HCT116 (cell line): ENCODE results near the gene SCPEP1. TPM values are rescaled to one million over a fixed set of nuclear protein-coding genes. Genes with fewer than 3 reads are reported as not detected.

Experiments
- ATAC-seq: fragments of 200-7000 bp; cut with Tn5 transposase; 2 replicates; pipeline ENCODE4 v1.9.1; 2020; ENCODE audit warnings: mild to moderate bottlenecking, moderate library complexity
- BruUV-seq: library from RNA; stranded (reverse); fragments of 400-500 nt; replicated peaks from 2 replicates; lab custom pipeline; 2021; lab: Mats Ljungman, UMichigan
- CTCF ChIA-PET: fragments of 300-600 bp; sonication (Branson Sonifier 250); formaldehyde crosslinking; loops from one replicate; lab custom pipeline; 2021; ENCODE audit warnings: antibody characterized with exemption; lab: Charles Lee
- POLR2A ChIA-PET: fragments of 300-600, 350-600 bp; sonication (Branson Sonifier 250); formaldehyde crosslinking; loops from one replicate; lab custom pipeline; 2021; ENCODE audit warnings: antibody characterized with exemption; lab: Charles Lee
- RAD21 ChIA-PET, 2 experiments: fragments of 300-600 bp; sonication (Branson Sonifier 250); formaldehyde crosslinking; loops; one replicate each; lab custom pipeline; 2023; ENCODE audit warnings: low total read pairs in 2 of 2; ENCODE audit not compliant: uncharacterized antibody in 2 of 2, unreplicated experiment in 2 of 2, low non-redundant PET in 1 of 2; lab: Charles Lee
- DNase-seq: peaks from one replicate; pipeline ENCODE4 v3.0.0-alpha.2; 2010; ENCODE audit warnings: low read depth, low spot score
- H2AFZ ChIP-seq: fragments of 200-600 bp; shearing (Covaris generic), sonication (generic); 2 replicates; pipeline ENCODE4 v1.6.1; 2017; ENCODE audit warnings: low read depth, mixed run types, mixed read lengths, antibody characterized with exemption, low read length; ENCODE audit not compliant: poor library complexity, severe bottlenecking
- H3K27ac ChIP-seq: 2 replicates; pipeline ENCODE4 v1.5.1; 2012; ENCODE audit warnings: low read depth, low read length
- H3K27me3 ChIP-seq: fragments of 200-600 bp; sonication (generic); 2 replicates; pipeline ENCODE4 v1.6.1; 2016; ENCODE audit warnings: mixed run types, low read length, mixed read lengths; ENCODE audit not compliant: insufficient read depth
- H3K36me3 ChIP-seq, 2 experiments: fragments of 200-500 bp in 1 of 2; fragments of 200-600 bp in 1 of 2; sonication (Bioruptor generic) in 1 of 2; sonication (generic) in 1 of 2; 2 replicates each; pipeline versions ENCODE4 v1.5.1 to v1.6.1; 2014 to 2016; ENCODE audit warnings: low read length in 2 of 2, inconsistent platforms in 1 of 2, mixed read lengths in 1 of 2, mixed run types in 1 of 2; ENCODE audit not compliant: insufficient read depth in 2 of 2, control insufficient read depth in 1 of 2
- H3K4me1 ChIP-seq, 2 experiments: fragments of 200-600 bp in 1 of 2; sonication (generic) in 1 of 2; 2 replicates each; pipeline versions ENCODE4 v1.5.1 to v1.6.1; 2012 to 2017; ENCODE audit warnings: low read length in 2 of 2, inconsistent platforms in 1 of 2, mild to moderate bottlenecking in 1 of 2, mixed read lengths in 1 of 2, mixed run types in 1 of 2, moderate library complexity in 1 of 2; ENCODE audit not compliant: insufficient read depth in 2 of 2, control insufficient read depth in 1 of 2
- H3K4me2 ChIP-seq: fragments of 200-600 bp; sonication (generic); 2 replicates; pipeline ENCODE4 v1.6.1; 2017; ENCODE audit warnings: mixed run types, low read length, mixed read lengths
- H3K4me3 ChIP-seq, 2 experiments: fragments of 200-600 bp in 1 of 2; sonication (generic) in 1 of 2; replicated peaks in 1 of 2; 2 replicates each; pipeline ENCODE4 v1.5.1; 2011 to 2016; ENCODE audit warnings: low read length in 2 of 2, control low read depth in 1 of 2, low read depth in 1 of 2, mild to moderate bottlenecking in 1 of 2, mixed read lengths in 1 of 2, mixed run types in 1 of 2
- H3K79me2 ChIP-seq: fragments of 200-600 bp; sonication (generic); 2 replicates; pipeline ENCODE4 v1.6.1; 2017; ENCODE audit warnings: mild to moderate bottlenecking, mixed run types, low read length, moderate library complexity, mixed read lengths; ENCODE audit not compliant: insufficient read depth
- H3K9ac ChIP-seq: fragments of 200-600 bp; sonication (generic); 2 replicates; pipeline ENCODE4 v1.6.1; 2016; ENCODE audit warnings: low read length, mixed read lengths
- H3K9me2 ChIP-seq: fragments of 200-600 bp; sonication (generic), shearing (Covaris generic); 2 replicates; pipeline ENCODE4 v1.6.1; 2017; ENCODE audit warnings: mixed run types, mild to moderate bottlenecking, moderate library complexity; ENCODE audit not compliant: insufficient read depth
- H3K9me3 ChIP-seq, 2 experiments: fragments of 200-500 bp in 1 of 2; fragments of 200-600 bp in 1 of 2; sonication (Bioruptor generic) in 1 of 2; sonication (generic) in 1 of 2; 2 replicates each; pipeline ENCODE4 v1.6.1; 2014 to 2017; ENCODE audit warnings: low read length in 2 of 2, mixed read lengths in 2 of 2, inconsistent platforms in 1 of 2, low read depth in 1 of 2, mild to moderate bottlenecking in 1 of 2, mixed run types in 1 of 2, moderate library complexity in 1 of 2; ENCODE audit not compliant: control insufficient read depth in 1 of 2, insufficient read depth in 1 of 2
- H4K20me1 ChIP-seq: fragments of 200-600 bp; sonication (generic), shearing (Covaris generic); 2 replicates; pipeline ENCODE4 v1.6.1; 2017; ENCODE audit warnings: mixed run types, mild to moderate bottlenecking, moderate library complexity; ENCODE audit not compliant: insufficient read depth
- ATF3 ChIP-seq: IDR thresholded peaks from 2 replicates; pipeline ENCODE4 v1.6.1; 2012
- CBX3 ChIP-seq: IDR thresholded peaks from 2 replicates; pipeline ENCODE4 v1.6.1; 2012; ENCODE audit warnings: low read depth
- ELF1 ChIP-seq: IDR thresholded peaks from 2 replicates; pipeline ENCODE4 v1.6.1; 2012; ENCODE audit warnings: low read depth, borderline replicate concordance
- EZH2phosphoT487 ChIP-seq: fragments of 200-600 bp; IDR thresholded peaks from 2 replicates; pipeline ENCODE4 v1.6.1; 2018; ENCODE audit warnings: antibody characterized with exemption, borderline replicate concordance
- FOSL1 ChIP-seq: IDR thresholded peaks from 2 replicates; pipeline ENCODE4 v1.6.1; 2012; ENCODE audit warnings: low read depth
- JUND ChIP-seq: IDR thresholded peaks from 2 replicates; pipeline ENCODE4 v1.6.1; 2012
- MAX ChIP-seq: IDR thresholded peaks from 2 replicates; pipeline ENCODE4 v1.6.1; 2012
- POLR2AphosphoS5 ChIP-seq: IDR thresholded peaks from 2 replicates; pipeline ENCODE4 v1.6.1; 2011; ENCODE audit warnings: mild to moderate bottlenecking, low read depth, low read length, moderate library complexity
- SP1 ChIP-seq: IDR thresholded peaks from 2 replicates; pipeline ENCODE4 v1.6.1; 2012; ENCODE audit warnings: low read depth
- YY1 ChIP-seq: IDR thresholded peaks from 2 replicates; pipeline ENCODE4 v1.6.1; 2011; ENCODE audit warnings: low read length, low read depth, moderate library complexity, mild to moderate bottlenecking; ENCODE audit not compliant: insufficient replicate concordance; ENCODE audit errors: extremely low read depth
- ZBTB33 ChIP-seq: IDR thresholded peaks from 2 replicates; pipeline ENCODE4 v1.6.1; 2011; ENCODE audit warnings: mild to moderate bottlenecking, low read length, moderate library complexity; ENCODE audit not compliant: insufficient replicate concordance; ENCODE audit errors: extremely low read depth
- ZFX ChIP-seq: fragments of 450-650 bp; IDR thresholded peaks from 2 replicates; pipeline ENCODE4 v1.6.1; 2017
- ZNF274 ChIP-seq: fragments of 200-500 bp; sonication (Bioruptor generic); IDR thresholded peaks from 2 replicates; pipeline ENCODE4 v1.6.1; 2014; ENCODE audit warnings: mild to moderate bottlenecking, low read depth, low read length, inconsistent platforms
- intact Hi-C: fragments of 100-400 bp; cut with micrococcal nuclease; formaldehyde crosslinking; loops from 2 replicates; pipeline ENCODE4 v1.10.0; 2022
- total RNA-seq: library from RNA; stranded (reverse); gene quantifications from one replicate; pipeline ENCODE4 v1.2.1, GENCODE V29; 2021; ENCODE audit not compliant: unreplicated experiment

Gene SCPEP1
- total RNA-seq, 1 experiment from 2014 or later = 28.3 TPM

DNA sequence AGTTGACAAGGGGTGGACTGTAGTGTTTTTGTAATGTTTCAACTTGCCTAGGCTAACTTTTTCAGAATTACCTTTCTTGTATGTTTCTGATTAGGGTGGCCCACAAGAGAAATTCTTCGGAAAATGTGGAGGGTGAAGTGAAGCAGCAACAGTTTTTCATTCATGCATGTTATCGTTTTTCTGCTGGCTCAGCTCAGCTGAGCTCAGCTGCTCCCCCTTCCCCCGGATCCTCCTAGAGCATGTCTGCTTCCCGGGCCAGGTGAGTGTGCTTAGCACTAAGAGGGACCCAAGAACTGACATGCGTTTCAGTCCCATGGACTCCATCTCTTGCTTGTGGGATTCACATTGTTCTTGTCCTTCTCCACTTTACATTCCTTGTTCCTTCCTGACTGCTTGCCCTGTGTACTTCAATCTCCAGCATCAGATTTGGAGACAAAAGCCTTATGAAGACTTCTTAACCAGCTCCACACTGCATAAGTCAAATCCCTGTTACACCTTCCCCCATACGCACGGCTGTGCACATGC, 33.6 kb downstream of the SCPEP1 start:
- DNase-seq = no peak
- peaks cover 6 to 7% of the 10 kb centered on the region in 2 experiments for H3K4me1 ChIP-seq
- H3K79me2 ChIP-seq = no peaks in the 10 kb centered on the region
- POLR2A ChIA-PET = no interaction called here
- H3K9ac ChIP-seq = no peak overlapping the region
- H3K36me3 ChIP-seq = no peaks in the 10 kb centered on the region
- TF ChIP-seq JUND (no peak), ELF1 (no peak), POLR2AphosphoS5 (no peak), EZH2phosphoT487 (no peak), ATF3 (no peak), MAX (no peak), YY1 (no peak), FOSL1 (no peak), CBX3 (no peak)
- intact Hi-C loops = no loop called here
- CTCF ChIA-PET = no interaction called here
- no peak overlapping the region for H3K4me2 ChIP-seq
- RAD21 ChIA-PET = no interaction called here
- H3K27ac ChIP-seq = no peak overlapping the region
- no peaks in the 10 kb centered on the region for H3K27me3 ChIP-seq
- no peak overlapping the region for H2AFZ ChIP-seq
- H4K20me1 ChIP-seq = no peaks in the 10 kb centered on the region
- ATAC-seq = no peak
- no TSS peak for BruUV-seq
- no peaks in the 10 kb centered on the region for H3K9me2 ChIP-seq
- H3K4me3 ChIP-seq = no peak overlapping the region
- H3K9me3 ChIP-seq = peaks cover 0 to 9% of the 10 kb centered on the region in 2 experiments; a peak in 1 of 4 replicates

GRCh38 chr17:57016071-57016763, 38.3 kb downstream of the SCPEP1 start:
- no peak overlapping the region for H2AFZ ChIP-seq
- TF ChIP-seq ZFX = no peak
- TF ChIP-seq MAX = no peak
- TF ChIP-seq EZH2phosphoT487 = no peak
- no peak for TF ChIP-seq SP1
- TF ChIP-seq FOSL1 = no peak
- no peak for TF ChIP-seq ZNF274
- no peak for TF ChIP-seq ELF1
- no peak for TF ChIP-seq ZBTB33
- ChIA-PET RAD21 (no interaction called here), CTCF (no interaction called here), POLR2A (no interaction called here)
- H3K36me3 ChIP-seq = no peaks in the 10 kb centered on the region
- ATAC-seq (0 out of 2 replicates have a peak, but pooled peaks have one; percentile 36), DNase-seq (no peak)
- BruUV-seq = no TSS peak
- no peak overlapping the region for H3K27ac ChIP-seq
- no peak overlapping the region for H3K9ac ChIP-seq
- peaks cover 11 to 12% of the 10 kb centered on the region in 2 experiments for H3K4me1 ChIP-seq
- peak overlapping the region; percentile 42 for H3K4me2 ChIP-seq
- H3K9me3 ChIP-seq = peaks cover 0 to 7% of the 10 kb centered on the region in 2 experiments; a peak in 1 of 4 replicates
- no peak overlapping the region for H3K4me3 ChIP-seq
- no peaks in the 10 kb centered on the region for H3K79me2 ChIP-seq
- H4K20me1 ChIP-seq = no peaks in the 10 kb centered on the region
- intact Hi-C loops = no loop called here
- H3K9me2 ChIP-seq = no peaks in the 10 kb centered on the region
- no peaks in the 10 kb centered on the region for H3K27me3 ChIP-seq
